Right lobe of liver (tissue), 6 donors: ENCODE results near the gene COL2A1. TPM values are rescaled to one million over a fixed set of nuclear protein-coding genes. Genes with fewer than 3 reads are reported as not detected.

Source experiments
- ATAC-seq, 4 donors: fragments of 200-7000 bp; cut with Tn5 transposase; one replicate each; pipeline ENCODE4 v1.9.1; 2020; ENCODE audit warnings: mild to moderate bottlenecking in 4 of 4, moderate library complexity in 4 of 4
- DNase-seq, 3 donors: peaks; one replicate each; pipeline ENCODE4 v3.0.0-alpha.2; 2020
- H3K27ac ChIP-seq, 3 donors: fragments of 200-600 bp; one replicate each; pipeline ENCODE4 v1.8.0; 2022
- H3K27me3 ChIP-seq, 2 donors: fragments of 200-600 bp; one replicate each; pipeline ENCODE4 v1.8.0; 2022
- H3K36me3 ChIP-seq, 4 donors: fragments of 200-600 bp; sonication (generic) in 1 of 4; one replicate each; pipeline versions ENCODE4 v1.5.1 to v1.8.0; 2017 to 2022; ENCODE audit warnings: control low read depth in 1 of 4
- H3K4me1 ChIP-seq, 4 donors: fragments of 200-600 bp; sonication (generic) in 1 of 4; one replicate each; pipeline versions ENCODE4 v1.5.1 to v1.8.0; 2017 to 2022; ENCODE audit warnings: control low read depth in 1 of 4
- H3K4me3 ChIP-seq, 3 donors: fragments of 200-600 bp; one replicate each; pipeline ENCODE4 v1.8.0; 2022
- H3K9me3 ChIP-seq, 4 donors: fragments of 200-600 bp; sonication (generic) in 1 of 4; one replicate each; pipeline versions ENCODE4 v1.5.1 to v1.8.0; 2017 to 2022; ENCODE audit warnings: control low read depth in 1 of 4
- POLR2A ChIP-seq: fragments of 450-650 bp; IDR thresholded peaks from one replicate; pipeline ENCODE4 v1.6.1; 2017; ENCODE audit warnings: antibody characterized with exemption, mild to moderate bottlenecking
- WGBS: methylation state at CpG from one replicate; pipeline ENCODE4 v1.1.6; 2018; ENCODE audit warnings: low coverage, low lambda C conversion rate; ENCODE audit not compliant: insufficient coverage; ENCODE audit errors: missing lambda C conversion rate; 5-methylcytosine and 5-hydroxymethylcytosine counted together
- intact Hi-C, 2 donors: fragments of 100-400 bp; cut with DNase I; formaldehyde crosslinking; loops; one replicate each; pipeline versions ENCODE4 v1.11.2 to v1.14.1; 2022
- total RNA-seq, 6 experiments: library from RNA; depleted of rRNA in 2 of 6; stranded (reverse); fragments of >200 nt in 2 of 6; fragmentation: NEBNext Ultra II Directional in 3 of 6; extraction: Animal tissue kit (Norgen Biotek cat#: 25700) in 3 of 6; gene quantifications; one replicate each; pipeline versions ENCODE4 v1.1.0 to v1.2.4, GENCODE V29; 2016 to 2023
- TF ChIP-seq, protein P1 (sequence below), 4 donors: fragments of 200-600 bp in 3 of 4; fragments of 450-650 bp in 1 of 4; IDR thresholded peaks; one replicate each; pipeline versions ENCODE4 v1.5.1 to v1.8.0; 2016 to 2022; ENCODE audit warnings: antibody characterized with exemption in 4 of 4, mild to moderate bottlenecking in 2 of 4
- donor health status: DM: no; HTN: yes; CAD: no.
- donor health status: DM: no; HTN: no; CAD: no.
- donor health status: DM: no; HTN: no; CAD: no.
- donor health status: DM: no; HTN: yes; CAD: no.
- donor health status: DM: no; HTN: yes; CAD: no.

The COL2A1 gene
- total RNA-seq, 6 experiments from 2014 or later = not detected

DNA sequence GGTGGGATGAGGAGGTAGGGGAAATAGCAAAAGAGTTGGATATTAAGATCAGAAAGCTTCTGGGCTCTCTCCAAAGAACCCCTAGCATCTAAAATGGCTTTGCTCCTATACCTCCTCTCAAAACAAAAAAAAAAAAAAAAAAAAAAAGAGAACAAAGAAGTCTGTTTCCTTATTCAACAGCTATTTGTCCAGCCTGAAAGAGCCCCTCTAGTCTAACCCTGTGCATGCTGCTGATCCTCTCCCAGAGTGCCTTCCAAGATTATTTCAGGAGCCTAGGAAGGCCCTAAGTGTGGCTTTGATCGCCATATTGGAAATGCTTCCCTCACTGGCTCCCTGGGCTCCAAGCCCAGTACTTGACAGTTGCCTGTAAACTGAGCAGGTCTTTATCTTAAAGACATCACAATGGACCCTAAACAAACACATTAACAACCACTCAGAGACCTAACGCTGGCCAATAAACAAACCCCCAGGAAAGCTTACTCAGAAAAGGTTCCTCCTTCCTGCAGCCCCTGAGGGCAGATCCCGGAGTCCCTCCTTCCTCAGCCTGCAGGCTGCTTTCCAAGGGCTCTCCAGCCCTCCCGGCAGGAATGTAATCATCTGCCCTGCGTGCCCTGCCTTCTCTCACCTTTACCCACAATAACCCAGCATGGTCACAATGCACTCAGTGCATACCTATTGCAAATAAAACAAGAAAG lies 17.4 kb upstream of the COL2A1 start:
- H3K27me3 ChIP-seq = no peaks in the 10 kb centered on the region
- no peak overlapping the region for H3K27ac ChIP-seq
- TF ChIP-seq, protein P1, sequence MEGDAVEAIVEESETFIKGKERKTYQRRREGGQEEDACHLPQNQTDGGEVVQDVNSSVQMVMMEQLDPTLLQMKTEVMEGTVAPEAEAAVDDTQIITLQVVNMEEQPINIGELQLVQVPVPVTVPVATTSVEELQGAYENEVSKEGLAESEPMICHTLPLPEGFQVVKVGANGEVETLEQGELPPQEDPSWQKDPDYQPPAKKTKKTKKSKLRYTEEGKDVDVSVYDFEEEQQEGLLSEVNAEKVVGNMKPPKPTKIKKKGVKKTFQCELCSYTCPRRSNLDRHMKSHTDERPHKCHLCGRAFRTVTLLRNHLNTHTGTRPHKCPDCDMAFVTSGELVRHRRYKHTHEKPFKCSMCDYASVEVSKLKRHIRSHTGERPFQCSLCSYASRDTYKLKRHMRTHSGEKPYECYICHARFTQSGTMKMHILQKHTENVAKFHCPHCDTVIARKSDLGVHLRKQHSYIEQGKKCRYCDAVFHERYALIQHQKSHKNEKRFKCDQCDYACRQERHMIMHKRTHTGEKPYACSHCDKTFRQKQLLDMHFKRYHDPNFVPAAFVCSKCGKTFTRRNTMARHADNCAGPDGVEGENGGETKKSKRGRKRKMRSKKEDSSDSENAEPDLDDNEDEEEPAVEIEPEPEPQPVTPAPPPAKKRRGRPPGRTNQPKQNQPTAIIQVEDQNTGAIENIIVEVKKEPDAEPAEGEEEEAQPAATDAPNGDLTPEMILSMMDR (IDR thresholded peaks at IDR 0.05) = no peak
- TF ChIP-seq POLR2A = no peak
- ATAC-seq (no peak), DNase-seq (no peak)
- no peaks in the 10 kb centered on the region for H3K4me1 ChIP-seq
- intact Hi-C loops = no loop called here
- H3K4me3 ChIP-seq = no peak overlapping the region
- 29% methylated on average over 5 of the region's 5 CpGs for WGBS
- no peaks in the 10 kb centered on the region for H3K36me3 ChIP-seq
- H3K9me3 ChIP-seq = no peaks in the 10 kb centered on the region

DNA sequence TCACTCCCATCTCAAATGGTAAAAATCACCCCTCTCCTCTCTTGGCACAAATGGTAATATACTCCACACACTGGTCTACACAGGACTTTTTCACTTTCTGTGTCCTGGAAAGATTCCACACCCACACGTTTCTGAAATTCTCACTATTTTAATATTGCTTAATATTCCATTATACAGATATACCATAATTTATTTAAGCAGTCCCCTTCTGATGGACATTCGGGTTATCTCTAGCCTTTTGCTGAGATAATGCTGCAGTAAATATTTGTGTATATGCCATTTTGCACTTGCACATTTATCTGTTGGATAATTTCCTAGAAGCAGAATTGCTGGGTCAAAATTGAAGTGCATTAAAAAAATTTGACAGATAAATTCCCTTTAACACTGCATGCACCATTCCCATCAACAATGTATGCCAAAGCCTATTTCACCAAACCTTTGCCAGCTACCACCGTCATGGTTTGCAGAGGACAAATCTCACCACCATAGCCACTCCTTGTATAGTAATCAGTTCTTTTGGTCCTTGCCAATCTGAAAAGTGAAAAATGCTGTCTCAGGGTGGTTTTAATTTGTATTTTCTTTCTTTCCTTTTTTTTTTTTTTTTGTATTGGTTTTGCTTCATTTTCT lies 15.5 kb upstream of the COL2A1 start:
- intact Hi-C loops = no loop called here
- no peaks in the 10 kb centered on the region for H3K4me1 ChIP-seq
- 50% methylated on average over 3 of the region's 3 CpGs for WGBS
- H3K4me3 ChIP-seq = no peak overlapping the region
- no peak overlapping the region for H3K27ac ChIP-seq
- no peak for DNase-seq
- TF ChIP-seq POLR2A = no peak
- no peaks in the 10 kb centered on the region for H3K27me3 ChIP-seq
- H3K36me3 ChIP-seq = no peaks in the 10 kb centered on the region
- no peak for ATAC-seq
- H3K9me3 ChIP-seq = no peaks in the 10 kb centered on the region

DNA sequence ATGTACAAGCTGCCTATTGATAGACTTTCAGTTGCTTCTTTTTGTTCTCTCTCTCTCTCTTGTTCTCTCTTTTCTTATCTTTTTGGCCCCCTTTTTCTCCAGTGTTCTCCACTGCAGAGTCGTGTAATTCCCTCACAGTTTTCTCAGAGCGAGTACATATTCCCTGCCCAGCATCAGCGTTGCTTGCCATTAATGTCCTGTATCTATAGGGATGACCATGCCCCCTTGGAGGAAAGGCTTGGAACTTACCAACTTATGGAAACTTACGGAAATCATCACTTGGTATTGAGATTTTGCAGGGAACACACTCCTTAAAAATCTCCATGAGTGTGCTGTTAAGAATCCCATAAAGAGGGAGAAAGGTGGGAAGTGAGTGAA lies 14.3 kb upstream of the COL2A1 start:
- Histone ChIP-seq H3K27me3 (no peaks in the 10 kb centered on the region), H3K27ac (no peak overlapping the region), H3K9me3 (no peaks in the 10 kb centered on the region), H3K4me1 (peaks cover 0 to under 1% (median 0%) of the 10 kb centered on the region in 4 donors), H3K36me3 (no peaks in the 10 kb centered on the region), H3K4me3 (no peak overlapping the region)
- ATAC-seq (no peak), DNase-seq (no peak)
- 73% methylated on average over 4 of the region's 4 CpGs for WGBS
- intact Hi-C loops = no loop called here
- TF ChIP-seq, protein P1 (IDR thresholded peaks at IDR 0.05) = no peak
- no peak for TF ChIP-seq POLR2A

DNA sequence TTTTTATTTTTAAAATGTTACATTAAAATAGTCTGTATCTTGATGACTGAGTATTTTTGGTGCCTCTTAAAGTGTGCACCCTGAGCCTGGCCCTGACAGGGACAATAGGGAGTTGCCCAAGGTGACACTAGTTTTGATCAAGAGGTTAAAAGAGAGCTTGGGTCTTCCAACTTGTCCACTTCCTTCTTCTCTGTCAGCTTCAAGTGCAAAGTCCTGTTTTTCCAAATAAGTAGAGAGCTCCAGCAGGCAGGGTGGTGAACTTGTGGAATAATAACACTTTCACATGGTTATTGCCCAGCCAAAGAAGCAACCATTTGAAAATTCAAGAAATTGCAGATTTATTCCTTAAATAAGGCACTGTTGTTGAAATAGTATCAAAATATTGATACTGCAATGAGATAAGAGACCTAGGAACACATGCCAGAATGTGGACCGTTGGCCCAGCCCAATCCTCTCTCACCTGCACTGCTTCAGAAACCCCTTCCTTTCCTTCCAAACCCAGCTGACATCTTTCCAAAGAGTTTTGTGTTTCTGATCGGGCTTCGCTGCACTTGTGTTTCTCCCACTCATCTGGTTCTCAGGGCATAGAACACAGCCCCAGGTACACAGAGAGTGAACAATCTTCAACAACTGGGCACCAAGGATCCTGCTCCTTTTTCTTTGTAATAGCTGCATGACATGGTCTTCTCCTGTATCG lies 13.8 kb upstream of the COL2A1 start:
- no peaks in the 10 kb centered on the region for H3K36me3 ChIP-seq
- DNase-seq = no peak
- intact Hi-C loops = no loop called here
- no peak overlapping the region for H3K4me3 ChIP-seq
- no peaks in the 10 kb centered on the region for H3K9me3 ChIP-seq
- no peak for TF ChIP-seq POLR2A
- H3K4me1 ChIP-seq = peaks cover 0 to 4% (median 0%) of the 10 kb centered on the region in 4 donors
- H3K27me3 ChIP-seq = no peaks in the 10 kb centered on the region
- WGBS = 82% methylated on average over 4 of the region's 4 CpGs
- ATAC-seq = no peak
- H3K27ac ChIP-seq = no peak overlapping the region

DNA sequence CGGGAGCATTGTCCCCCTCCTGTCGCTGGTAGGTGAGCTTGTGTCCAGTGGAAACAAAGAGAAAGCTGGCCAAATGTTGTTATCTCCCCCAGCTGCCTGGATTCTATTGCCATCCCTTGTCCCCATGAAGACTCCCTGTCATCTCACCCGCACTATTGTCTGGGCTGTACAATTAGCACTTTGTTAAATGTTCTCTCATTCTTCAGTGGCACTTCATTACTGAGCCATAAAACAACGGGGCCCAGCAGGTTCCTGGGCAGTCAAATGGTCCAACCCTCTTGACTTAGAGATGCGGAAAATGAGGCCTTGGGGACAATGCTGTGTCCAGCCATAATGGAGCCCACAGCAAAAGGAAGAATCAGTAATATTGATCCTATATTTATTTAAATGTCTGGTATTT lies 13.2 kb upstream of the COL2A1 start:
- 87% methylated on average over 4 of the region's 5 CpGs for WGBS
- no peaks in the 10 kb centered on the region for H3K36me3 ChIP-seq
- no peak for DNase-seq
- no peak for TF ChIP-seq POLR2A
- TF ChIP-seq, protein P1 (IDR thresholded peaks at IDR 0.05) = no peak
- H3K4me1 ChIP-seq = peaks cover 0 to 4% (median 0%) of the 10 kb centered on the region in 4 donors
- no peaks in the 10 kb centered on the region for H3K27me3 ChIP-seq
- no peak overlapping the region for H3K27ac ChIP-seq
- H3K4me3 ChIP-seq = no peak overlapping the region
- no peaks in the 10 kb centered on the region for H3K9me3 ChIP-seq
- intact Hi-C loops = no loop called here
- ATAC-seq = no peak
